BLaER1 (cell line): ENCODE results near the gene LIN28A.

Experiments used
- H3K27ac ChIP-seq: shearing (Covaris generic); formaldehyde crosslinking; 2 replicates; pipeline ENCODE4 v1.8.1; 2022
- H3K27me3 ChIP-seq: shearing (Covaris generic); formaldehyde crosslinking; 2 replicates; pipeline ENCODE4 v1.8.1; 2022
- H3K36me3 ChIP-seq: shearing (Covaris generic); formaldehyde crosslinking; 2 replicates; pipeline ENCODE4 v1.8.1; 2022
- H3K4me1 ChIP-seq: shearing (Covaris generic); formaldehyde crosslinking; 2 replicates; pipeline ENCODE4 v1.8.1; 2022
- H3K4me2 ChIP-seq: shearing (Covaris generic); formaldehyde crosslinking; 2 replicates; pipeline ENCODE4 v1.8.1; 2022
- H3K4me3 ChIP-seq: shearing (Covaris generic); formaldehyde crosslinking; 2 replicates; pipeline ENCODE4 v1.8.1; 2022
- H3K9ac ChIP-seq: shearing (Covaris generic); formaldehyde crosslinking; 2 replicates; pipeline ENCODE4 v1.8.1; 2022
- H3K9me3 ChIP-seq: shearing (Covaris generic); formaldehyde crosslinking; 2 replicates; pipeline ENCODE4 v1.8.1; 2022
- H4K20me1 ChIP-seq: shearing (Covaris generic); formaldehyde crosslinking; 2 replicates; pipeline ENCODE4 v1.8.1; 2022
- Cebpa-rat ChIP-seq: shearing (Covaris generic); IDR thresholded peaks from 2 replicates; pipeline ENCODE4 v1.8.1; 2022

LIN28A gene

GRCh38 chr1:26410706-26411623 is at the start of gene LIN28A:
Gene LIN28A, plus strand, starts transcription at chr1:26410817. Its CDS starts 75 bp downstream, at chr1:26410892.
- H3K27ac ChIP-seq: no peak within 1 kb of the TSS
- H3K4me1 ChIP-seq: no peaks in the 10 kb centered on the region
- H3K4me3 ChIP-seq: no peak within 1 kb of the TSS
- TF ChIP-seq Cebpa-rat: no peak
- H3K27me3 ChIP-seq: peaks cover 74% of the 10 kb centered on the region
- H4K20me1 ChIP-seq: peaks cover 23% of the 10 kb centered on the region; the same call in 1 of the 2 replicates
- no peaks in the 10 kb centered on the region for H3K36me3 ChIP-seq
- H3K9ac ChIP-seq: no peak within 1 kb of the TSS
- no peak within 1 kb of the TSS for H3K4me2 ChIP-seq
- peaks cover 10% of the 10 kb centered on the region for H3K9me3 ChIP-seq

GRCh38 chr1:26361605-26362122 is 49.0 kb upstream of the LIN28A start:
- Histone ChIP-seq H3K4me1 (peaks cover 27% of the 10 kb centered on the region), H4K20me1 (no peaks in the 10 kb centered on the region; the same call in 1 of the 2 replicates), H3K4me2 (peak overlapping the region; percentile 69), H3K27ac (no peak overlapping the region), H3K36me3 (no peaks in the 10 kb centered on the region), H3K9ac (no peak overlapping the region), H3K4me3 (no peak overlapping the region), H3K27me3 (peaks cover 54% of the 10 kb centered on the region), H3K9me3 (no peaks in the 10 kb centered on the region)
- TF ChIP-seq Cebpa-rat: no peak

GRCh38 chr1:26362331-26362730 is 48.3 kb upstream of the LIN28A start:
- Histone ChIP-seq H3K9me3 (no peaks in the 10 kb centered on the region), H3K4me1 (peaks cover 27% of the 10 kb centered on the region), H3K36me3 (no peaks in the 10 kb centered on the region), H3K9ac (no peak overlapping the region), H4K20me1 (no peaks in the 10 kb centered on the region; the same call in 1 of the 2 replicates), H3K4me3 (no peak overlapping the region), H3K27ac (no peak overlapping the region), H3K4me2 (no peak overlapping the region), H3K27me3 (peaks cover 54% of the 10 kb centered on the region)
- TF ChIP-seq Cebpa-rat: no peak

GRCh38 chr1:26363549-26364448 is 46.8 kb upstream of the LIN28A start:
- Histone ChIP-seq H3K27ac (no peak overlapping the region), H3K9ac (no peak overlapping the region), H3K36me3 (no peaks in the 10 kb centered on the region), H3K4me1 (peaks cover 27% of the 10 kb centered on the region), H3K27me3 (peaks cover 41% of the 10 kb centered on the region), H4K20me1 (no peaks in the 10 kb centered on the region; the same call in 1 of the 2 replicates), H3K4me3 (no peak overlapping the region), H3K4me2 (0 out of 2 replicates have a peak overlapping the region, but pooled peaks have one; percentile 25), H3K9me3 (no peaks in the 10 kb centered on the region)
- no peak for TF ChIP-seq Cebpa-rat

- H3K27me3 ChIP-seq: peaks cover 29% of the 10 kb centered on the region
- H3K4me1 ChIP-seq: peaks cover 29% of the 10 kb centered on the region
- TF ChIP-seq Cebpa-rat: no peak
- no peaks in the 10 kb centered on the region for H3K36me3 ChIP-seq
- H3K9me3 ChIP-seq: no peaks in the 10 kb centered on the region
- H3K4me3 ChIP-seq: no peak overlapping the region
- H4K20me1 ChIP-seq: no peaks in the 10 kb centered on the region; the same call in 1 of the 2 replicates
- no peak overlapping the region for H3K4me2 ChIP-seq
- H3K27ac ChIP-seq: no peak overlapping the region
- H3K9ac ChIP-seq: no peak overlapping the region
Observed at GRCh38 chr1:26364956-26365355, 45.7 kb upstream of the LIN28A start.

- no peak for TF ChIP-seq Cebpa-rat
- Histone ChIP-seq H3K9ac (no peak overlapping the region), H3K4me1 (peaks cover 19% of the 10 kb centered on the region), H3K4me3 (no peak overlapping the region), H3K4me2 (no peak overlapping the region), H3K36me3 (no peaks in the 10 kb centered on the region), H3K27ac (no peak overlapping the region), H3K27me3 (peaks cover 5% of the 10 kb centered on the region; the same call in 1 of the 2 replicates), H3K9me3 (no peaks in the 10 kb centered on the region), H4K20me1 (no peaks in the 10 kb centered on the region)
Observed at GRCh38 chr1:26367441-26367840, 43.2 kb upstream of the LIN28A start.

- Histone ChIP-seq H3K9ac (no peak overlapping the region), H3K4me2 (no peak overlapping the region), H3K27me3 (0 out of 2 replicates have a peak, but pooled peaks cover under 1% of the 10 kb centered on the region), H4K20me1 (no peaks in the 10 kb centered on the region), H3K36me3 (no peaks in the 10 kb centered on the region), H3K4me1 (peaks cover 23% of the 10 kb centered on the region), H3K27ac (no peak overlapping the region), H3K9me3 (no peaks in the 10 kb centered on the region), H3K4me3 (no peak overlapping the region)
- no peak for TF ChIP-seq Cebpa-rat
Observed at GRCh38 chr1:26368006-26368405, 42.6 kb upstream of the LIN28A start.

GRCh38 chr1:26368486-26368885 is 42.1 kb upstream of the LIN28A start:
- Histone ChIP-seq H3K4me3 (no peak overlapping the region), H3K27ac (no peak overlapping the region), H3K4me2 (no peak overlapping the region), H3K9ac (no peak overlapping the region), H3K36me3 (no peaks in the 10 kb centered on the region), H3K9me3 (no peaks in the 10 kb centered on the region), H3K4me1 (peaks cover 24% of the 10 kb centered on the region), H3K27me3 (no peaks in the 10 kb centered on the region), H4K20me1 (no peaks in the 10 kb centered on the region)
- TF ChIP-seq Cebpa-rat: no peak

- TF ChIP-seq Cebpa-rat: no peak
- Histone ChIP-seq H3K27me3 (no peaks in the 10 kb centered on the region), H3K4me3 (no peak overlapping the region), H3K9ac (peak overlapping the region; percentile 21; the same call in 1 of the 2 replicates), H3K36me3 (no peaks in the 10 kb centered on the region), H4K20me1 (no peaks in the 10 kb centered on the region), H3K9me3 (no peaks in the 10 kb centered on the region), H3K4me1 (peaks cover 32% of the 10 kb centered on the region), H3K27ac (peak overlapping the region; percentile 45; the same call in 1 of the 2 replicates), H3K4me2 (peak overlapping the region; percentile 63)
Observed at GRCh38 chr1:26370591-26371382, 39.8 kb upstream of the LIN28A start.
